ENCODE measurements around the gene PTPRCAP.
"Not testable (repeated sequence)": the region's sequence is repeated elsewhere in the genome, so short reads cannot be mapped to it uniquely, and the experiment has no call there.

PTPRCAP gene

DNA sequence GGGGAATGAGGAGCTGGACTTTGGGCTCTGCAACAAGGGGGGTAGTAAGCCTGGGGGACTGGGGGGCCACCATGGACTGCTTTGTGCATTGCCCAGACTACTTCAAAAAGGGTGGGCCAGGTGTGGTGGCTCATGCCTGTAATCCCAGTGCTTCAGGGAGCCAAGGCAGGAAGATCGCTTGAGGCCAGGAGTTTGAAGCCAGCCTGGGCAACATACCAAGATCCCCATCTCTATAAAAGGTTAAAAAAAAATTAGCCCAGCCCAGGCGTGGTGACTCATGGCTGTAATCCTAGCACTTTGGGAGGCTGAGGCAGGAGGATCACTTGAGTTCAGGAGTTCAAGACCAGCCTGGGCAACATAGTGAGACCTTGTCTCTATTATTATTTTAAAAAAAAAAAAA, 28.0 kb upstream of the PTPRCAP start:
- POLR2A ChIA-PET: interaction anchor here (0.7 to 1.5 kb wide), 3 partner anchors 9 to 74 kb away, joined by 3 to 5 read pairs (median 4); partner anchors contain the start of genes PTPRCAP and RAD9A
- H3K4me1 ChIP-seq (ENCODE audit: control extremely low read depth in 1 of 4, control insufficient read depth in 4 of 4, insufficient read depth in 4 of 4, low read length in 3 of 4): peaks cover 3 to 46% (median 32%) of the 10 kb centered on the region in 4 experiments
- not testable (repeated sequence) for H3K27me3 ChIP-seq (replicated peaks in 2 of 5; ENCODE audit: control insufficient read depth in 4 of 5, insufficient read depth in 5 of 5, low read length in 4 of 5); H3K9me3 ChIP-seq (ENCODE audit: control extremely low read depth in 1 of 5, control insufficient read depth in 4 of 5, insufficient read depth in 2 of 5, low read depth in 1 of 5, low read length in 4 of 5); DNase-seq; H3K36me3 ChIP-seq (ENCODE audit: control insufficient read depth in 4 of 4, insufficient read depth in 4 of 4, low read length in 3 of 4)
- peak overlapping the region in 6 of 7 experiments; percentile 34 to 91 (median 76) for H3K4me3 ChIP-seq (ENCODE audit: control insufficient read depth in 1 of 7, extremely low read depth in 1 of 7, insufficient read depth in 4 of 7, low read depth in 2 of 7, low read length in 6 of 7)
- 100% methylated on average over 1 of the region's 2 CpGs for WGBS (ENCODE audit: insufficient coverage)
- CTCF ChIA-PET: interaction anchor here (0.8 to 1.3 kb wide), 5 partner anchors 19 to 78 kb away, joined by 3 to 5 read pairs (median 3); partner anchors contain the start of gene PPP1CA
- peak overlapping the region; percentile 77 to 88 for H3K27ac ChIP-seq (ENCODE audit: insufficient read depth in 1 of 2, low read depth in 1 of 2, low read length in 2 of 2, poor library complexity in 1 of 2, severe bottlenecking in 2 of 2)

DNA sequence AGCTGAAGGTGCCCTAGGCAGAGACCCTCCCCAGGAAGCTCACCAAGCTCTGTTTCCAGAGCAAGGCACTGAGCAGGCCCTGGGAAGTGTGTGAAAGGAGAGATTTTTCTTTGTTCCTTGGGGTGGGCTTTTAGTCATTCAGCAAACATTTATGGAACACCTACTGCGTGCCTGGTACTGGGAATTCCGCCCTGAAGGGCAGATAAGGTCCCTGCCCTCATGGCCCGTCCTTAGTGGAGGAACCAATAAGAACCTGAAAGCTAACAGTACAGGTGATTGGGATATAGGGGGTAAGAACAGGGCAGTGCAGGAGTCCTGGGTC, 27.7 kb upstream of the PTPRCAP start:
- CTCF ChIA-PET: interaction anchor here (0.9 to 1.3 kb wide), 4 partner anchors 18 to 77 kb away, joined by 3 read pairs; no protein-coding TSS in a partner anchor
- POLR2A ChIA-PET: interaction anchor here (1.2 to 1.5 kb wide), 2 partner anchors 28 to 74 kb away, joined by 3 to 5 read pairs; partner anchors contain the start of genes PTPRCAP and RAD9A
- Histone ChIP-seq H3K4me1 (ENCODE audit: control extremely low read depth in 1 of 4, control insufficient read depth in 4 of 4, insufficient read depth in 4 of 4, low read length in 3 of 4) (peaks cover 3 to 46% (median 32%) of the 10 kb centered on the region in 4 experiments), H3K27ac (ENCODE audit: insufficient read depth in 1 of 2, low read depth in 1 of 2, low read length in 2 of 2, poor library complexity in 1 of 2, severe bottlenecking in 2 of 2) (peak overlapping the region; percentile 77 to 88), H3K27me3 (replicated peaks in 2 of 5; ENCODE audit: control insufficient read depth in 4 of 5, insufficient read depth in 5 of 5, low read length in 4 of 5) (no peaks in the 10 kb centered on the region), H3K36me3 (ENCODE audit: control insufficient read depth in 4 of 4, insufficient read depth in 4 of 4, low read length in 3 of 4) (peaks cover 0 to 2% (median 0%) of the 10 kb centered on the region in 4 experiments), H3K4me3 (ENCODE audit: control insufficient read depth in 1 of 7, extremely low read depth in 1 of 7, insufficient read depth in 4 of 7, low read depth in 2 of 7, low read length in 6 of 7) (peak overlapping the region; percentile 34 to 91 (median 74)), H3K9me3 (ENCODE audit: control extremely low read depth in 1 of 5, control insufficient read depth in 4 of 5, insufficient read depth in 2 of 5, low read depth in 1 of 5, low read length in 4 of 5) (no peaks in the 10 kb centered on the region)
- no peak for DNase-seq
- WGBS (ENCODE audit: insufficient coverage): 75% methylated on average over 3 of the region's 3 CpGs

DNA sequence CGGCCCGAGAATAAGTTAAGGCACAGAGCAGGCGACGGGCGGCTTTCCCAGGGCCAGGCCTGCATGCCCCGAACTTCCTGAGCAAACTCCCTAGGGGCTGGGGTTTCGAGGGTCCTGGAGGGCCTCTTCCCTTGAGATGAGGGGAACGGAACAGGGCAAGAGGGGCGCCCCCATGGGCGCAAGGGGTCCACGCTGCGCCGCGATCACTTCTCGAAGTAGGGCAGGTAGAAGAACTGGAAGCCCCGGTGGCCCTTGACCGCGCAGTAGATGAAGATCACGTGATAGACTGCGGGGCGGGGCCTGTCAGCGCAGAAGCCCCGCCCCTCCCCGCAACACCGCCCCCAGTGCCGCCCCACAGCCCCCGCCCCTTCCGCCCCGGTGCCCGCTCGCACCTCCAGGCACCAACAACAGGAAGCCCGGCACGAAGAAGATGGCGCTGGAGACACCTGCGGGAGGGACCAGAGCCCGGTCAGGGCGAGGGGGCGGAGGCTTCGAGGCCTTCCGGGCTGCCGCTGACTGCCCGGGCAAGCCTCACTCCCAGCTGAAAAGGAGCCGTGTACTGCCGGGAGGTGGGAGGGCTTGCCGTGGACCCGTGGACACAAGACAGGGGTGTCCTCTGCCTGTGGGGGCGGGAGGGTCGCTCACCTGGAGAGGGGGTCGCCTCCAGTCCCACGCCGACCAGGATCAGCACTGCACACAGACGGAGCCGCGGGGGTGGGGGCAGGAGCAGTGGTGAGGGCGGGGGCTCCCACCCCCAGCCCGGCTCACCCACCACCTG, 27.1 kb upstream of the PTPRCAP start:
- H3K9me3 ChIP-seq (ENCODE audit: control extremely low read depth in 1 of 5, control insufficient read depth in 4 of 5, insufficient read depth in 2 of 5, low read depth in 1 of 5, low read length in 4 of 5): no peaks in the 10 kb centered on the region
- ChIA-PET CTCF (interaction anchor here (0.9 to 1.3 kb wide), 3 partner anchors 24 to 77 kb away, joined by 3 read pairs; no protein-coding TSS in a partner anchor), POLR2A (interaction anchor here (1.2 to 1.5 kb wide), 2 partner anchors 27 to 73 kb away, joined by 3 to 5 read pairs; partner anchors contain the start of genes PTPRCAP and RAD9A)
- DNase-seq: peak; percentile 86 to 93 (median 90)
- peak overlapping the region; percentile 34 to 91 (median 74) for H3K4me3 ChIP-seq (ENCODE audit: control insufficient read depth in 1 of 7, extremely low read depth in 1 of 7, insufficient read depth in 4 of 7, low read depth in 2 of 7, low read length in 6 of 7)
- peak overlapping the region; percentile 77 to 88 for H3K27ac ChIP-seq (ENCODE audit: insufficient read depth in 1 of 2, low read depth in 1 of 2, low read length in 2 of 2, poor library complexity in 1 of 2, severe bottlenecking in 2 of 2)
- H3K36me3 ChIP-seq (ENCODE audit: control insufficient read depth in 4 of 4, insufficient read depth in 4 of 4, low read length in 3 of 4): peaks cover 0 to 2% (median 0%) of the 10 kb centered on the region in 4 experiments
- H3K4me1 ChIP-seq (ENCODE audit: control extremely low read depth in 1 of 4, control insufficient read depth in 4 of 4, insufficient read depth in 4 of 4, low read length in 3 of 4): peaks cover 3 to 50% (median 32%) of the 10 kb centered on the region in 4 experiments
- H3K27me3 ChIP-seq (replicated peaks in 2 of 5; ENCODE audit: control insufficient read depth in 4 of 5, insufficient read depth in 5 of 5, low read length in 4 of 5): no peaks in the 10 kb centered on the region
- 11% methylated on average over 41 of the region's 56 CpGs for WGBS (ENCODE audit: insufficient coverage)

DNA sequence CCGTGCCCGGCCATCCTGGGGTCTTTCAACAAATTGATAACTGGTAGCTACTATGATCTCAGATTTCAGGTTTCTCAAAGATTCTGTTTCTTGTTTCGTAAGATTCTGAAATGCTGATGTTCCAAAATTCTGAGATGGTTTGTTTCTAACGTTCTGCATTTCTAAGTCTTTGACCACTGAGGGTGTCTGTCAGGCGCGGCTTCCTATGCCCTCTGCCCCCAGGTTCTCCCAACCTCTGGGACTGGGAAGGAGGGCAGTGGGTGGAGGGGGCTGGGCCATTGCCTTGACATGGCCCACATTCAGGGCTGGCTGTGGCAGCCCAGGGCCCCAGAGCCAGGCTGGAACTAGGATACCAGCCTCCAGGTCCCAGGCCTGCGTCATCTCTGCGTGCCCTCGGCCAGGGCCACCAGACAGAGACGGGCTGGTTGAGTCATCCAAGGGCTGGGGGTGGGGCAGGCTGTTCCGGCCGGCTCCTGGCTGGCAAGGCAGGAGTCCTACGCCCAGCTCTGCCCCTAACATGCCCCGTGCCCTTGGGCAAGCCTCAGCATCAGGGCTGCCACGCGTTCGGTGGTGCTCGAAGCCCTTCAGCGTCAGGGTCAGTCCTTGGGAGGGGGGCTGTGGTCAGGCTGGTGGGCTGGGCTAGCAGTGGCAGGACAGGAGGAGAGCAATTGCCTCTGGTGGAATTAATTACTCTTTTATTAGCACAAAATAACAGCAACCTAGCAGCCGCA, 26.4 kb upstream of the PTPRCAP start:
- Histone ChIP-seq H3K36me3 (ENCODE audit: control insufficient read depth in 4 of 4, insufficient read depth in 4 of 4, low read length in 3 of 4) (peaks cover 0 to 2% (median 0%) of the 10 kb centered on the region in 4 experiments), H3K4me1 (ENCODE audit: control extremely low read depth in 1 of 4, control insufficient read depth in 4 of 4, insufficient read depth in 4 of 4, low read length in 3 of 4) (peaks cover 3 to 46% (median 31%) of the 10 kb centered on the region in 4 experiments), H3K27me3 (replicated peaks in 2 of 5; ENCODE audit: control insufficient read depth in 4 of 5, insufficient read depth in 5 of 5, low read length in 4 of 5) (no peaks in the 10 kb centered on the region), H3K9me3 (ENCODE audit: control extremely low read depth in 1 of 5, control insufficient read depth in 4 of 5, insufficient read depth in 2 of 5, low read depth in 1 of 5, low read length in 4 of 5) (no peaks in the 10 kb centered on the region), H3K27ac (ENCODE audit: insufficient read depth in 1 of 2, low read depth in 1 of 2, low read length in 2 of 2, poor library complexity in 1 of 2, severe bottlenecking in 2 of 2) (peak overlapping the region in 1 of 2 experiments; percentile 88), H3K4me3 (ENCODE audit: control insufficient read depth in 1 of 7, extremely low read depth in 1 of 7, insufficient read depth in 4 of 7, low read depth in 2 of 7, low read length in 6 of 7) (peak overlapping the region in 6 of 7 experiments; percentile 8 to 69 (median 54))
- 94% methylated on average over 19 of the region's 20 CpGs for WGBS (ENCODE audit: insufficient coverage)
- ChIA-PET CTCF (interaction anchor here (0.7 kb wide), 1 partner anchor 23 kb away, joined by 3 read pairs; no protein-coding TSS in a partner anchor), POLR2A (no interaction called here)
- no peak for DNase-seq

DNA sequence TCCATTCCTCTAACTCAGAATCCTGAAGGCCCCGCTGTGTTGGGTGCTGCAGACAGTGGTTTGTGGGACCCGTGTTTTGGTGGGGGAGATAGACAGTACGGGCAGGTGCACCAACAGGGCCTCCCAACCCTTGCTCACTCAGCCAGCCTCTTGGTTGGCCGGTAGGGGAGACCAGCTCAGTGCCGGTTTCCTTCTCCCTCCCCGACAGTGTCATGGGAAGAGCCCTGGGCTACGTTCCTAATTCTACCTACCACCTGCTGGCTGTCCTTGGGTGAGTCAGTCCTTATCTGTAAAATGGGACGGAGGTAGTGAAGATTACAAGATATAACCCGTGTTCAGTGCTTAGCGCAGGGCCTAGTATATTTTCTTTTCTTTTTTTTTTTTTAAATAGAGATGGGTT, 25.7 kb upstream of the PTPRCAP start:
- peak overlapping the region in 1 of 2 experiments; percentile 88 for H3K27ac ChIP-seq (ENCODE audit: insufficient read depth in 1 of 2, low read depth in 1 of 2, low read length in 2 of 2, poor library complexity in 1 of 2, severe bottlenecking in 2 of 2)
- peaks cover 3 to 40% (median 25%) of the 10 kb centered on the region in 4 experiments for H3K4me1 ChIP-seq (ENCODE audit: control extremely low read depth in 1 of 4, control insufficient read depth in 4 of 4, insufficient read depth in 4 of 4, low read length in 3 of 4)
- peaks cover 0 to 2% (median 0%) of the 10 kb centered on the region in 4 experiments for H3K36me3 ChIP-seq (ENCODE audit: control insufficient read depth in 4 of 4, insufficient read depth in 4 of 4, low read length in 3 of 4)
- H3K9me3 ChIP-seq (ENCODE audit: control extremely low read depth in 1 of 5, control insufficient read depth in 4 of 5, insufficient read depth in 2 of 5, low read depth in 1 of 5, low read length in 4 of 5): no peaks in the 10 kb centered on the region
- 100% methylated on average over 3 of the region's 10 CpGs for WGBS (ENCODE audit: insufficient coverage)
- ChIA-PET POLR2A (no interaction called here), CTCF (interaction anchor here (0.7 kb wide), 1 partner anchor 22 kb away, joined by 3 read pairs; no protein-coding TSS in a partner anchor)
- no peak overlapping the region for H3K4me3 ChIP-seq (ENCODE audit: control insufficient read depth in 1 of 7, extremely low read depth in 1 of 7, insufficient read depth in 4 of 7, low read depth in 2 of 7, low read length in 6 of 7)
- DNase-seq: no peak
- no peaks in the 10 kb centered on the region for H3K27me3 ChIP-seq (replicated peaks in 2 of 5; ENCODE audit: control insufficient read depth in 4 of 5, insufficient read depth in 5 of 5, low read length in 4 of 5)

DNA sequence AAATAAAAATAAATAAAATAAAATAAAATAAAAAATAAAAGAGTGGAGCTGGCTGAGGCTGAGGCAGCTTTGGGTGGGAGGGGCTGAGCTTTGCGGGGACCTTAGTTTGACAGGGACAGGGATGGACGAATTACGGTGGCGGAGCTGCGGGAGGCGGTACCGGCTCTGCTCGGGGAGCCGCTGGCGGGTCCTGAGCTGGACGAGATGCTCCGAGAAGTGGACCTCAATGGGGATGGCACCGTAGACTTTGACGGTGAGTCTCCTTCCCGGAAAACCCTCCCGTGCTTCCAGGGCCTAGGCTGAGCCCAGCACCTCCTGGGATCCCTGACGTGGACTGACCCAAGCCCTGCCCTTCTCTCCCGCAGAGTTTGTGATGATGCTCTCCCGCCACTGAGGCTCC, 20.8 kb upstream of the PTPRCAP start:
- CTCF ChIA-PET: no interaction called here
- no peak overlapping the region for H3K4me3 ChIP-seq (ENCODE audit: control insufficient read depth in 1 of 7, extremely low read depth in 1 of 7, insufficient read depth in 4 of 7, low read depth in 2 of 7, low read length in 6 of 7)
- H3K36me3 ChIP-seq (ENCODE audit: control insufficient read depth in 4 of 4, insufficient read depth in 4 of 4, low read length in 3 of 4): peaks cover 0 to under 1% (median 0%) of the 10 kb centered on the region in 4 experiments
- H3K4me1 ChIP-seq (ENCODE audit: control extremely low read depth in 1 of 4, control insufficient read depth in 4 of 4, insufficient read depth in 4 of 4, low read length in 3 of 4): peaks cover 0 to 11% (median 5%) of the 10 kb centered on the region in 4 experiments
- H3K27me3 ChIP-seq (replicated peaks in 2 of 5; ENCODE audit: control insufficient read depth in 4 of 5, insufficient read depth in 5 of 5, low read length in 4 of 5): no peaks in the 10 kb centered on the region
- 98% methylated on average over 17 of the region's 19 CpGs for WGBS (ENCODE audit: insufficient coverage)
- no peaks in the 10 kb centered on the region for H3K9me3 ChIP-seq (ENCODE audit: control extremely low read depth in 1 of 5, control insufficient read depth in 4 of 5, insufficient read depth in 2 of 5, low read depth in 1 of 5, low read length in 4 of 5)
- POLR2A ChIA-PET: no interaction called here
- no peak overlapping the region for H3K27ac ChIP-seq (ENCODE audit: insufficient read depth in 1 of 2, low read depth in 1 of 2, low read length in 2 of 2, poor library complexity in 1 of 2, severe bottlenecking in 2 of 2)
- no peak for DNase-seq
